K562 (cell line): ENCODE measurements around the gene G6PC3. TPM values are rescaled to one million over a fixed set of nuclear protein-coding genes. Genes with fewer than 3 reads are reported as not detected.

ENCODE experiments used
- CBFA2T2 ChIP-seq: fragments of 450-650 bp; conservative IDR thresholded peaks from 2 replicates; pipeline ENCODE4 v1.6.1; 2017; ENCODE audit warnings: mild to moderate bottlenecking
- CBX2 ChIP-seq: fragments of 200-600 bp; sonication (generic); IDR thresholded peaks from one replicate; pipeline ENCODE4 v1.6.1; 2012; ENCODE audit warnings: mild to moderate bottlenecking, low read length, inconsistent platforms; ENCODE audit not compliant: insufficient read depth, poor library complexity, severe bottlenecking
- CCNT2 ChIP-seq: IDR thresholded peaks from 2 replicates; pipeline ENCODE4 v1.6.1; 2011; ENCODE audit warnings: borderline replicate concordance, low read depth, mild to moderate bottlenecking, moderate library complexity, mixed read lengths, low read length; ENCODE audit not compliant: insufficient read length; ENCODE audit errors: extremely low read depth
- ETS2 ChIP-seq: IDR thresholded peaks from 2 replicates; pipeline ENCODE4 v1.6.1; 2016; ENCODE audit warnings: borderline replicate concordance, missing genetic modification characterization, mild to moderate bottlenecking, moderate library complexity, missing compliant biosample characterization; ENCODE audit not compliant: poor library complexity, severe bottlenecking
- ETV1 ChIP-seq: fragments of 450-650 bp; conservative IDR thresholded peaks from 2 replicates; pipeline ENCODE4 v1.6.1; 2016; ENCODE audit warnings: missing genetic modification characterization, control low read depth, low read depth, missing compliant biosample characterization
- FOXO4 ChIP-seq: fragments of 450-650 bp; formaldehyde crosslinking; IDR thresholded peaks from 2 replicates; pipeline ENCODE4 v1.4.0; 2020; ENCODE audit warnings: mild to moderate bottlenecking, moderate library complexity
- GABPB2 ChIP-seq: fragments of 250-450 bp; sonication (Bioruptor Pico); conservative IDR thresholded peaks from 2 replicates; pipeline ENCODE4 v1.5.1; 2021; ENCODE audit warnings: mild to moderate bottlenecking
- GTF2B ChIP-seq: IDR thresholded peaks from 2 replicates; pipeline ENCODE4 v1.6.1; 2011; ENCODE audit not compliant: insufficient read length; ENCODE audit errors: extremely low read depth
- HINFP ChIP-seq: fragments of 450-650 bp; conservative IDR thresholded peaks from 2 replicates; pipeline ENCODE4 v1.6.1; 2016; ENCODE audit warnings: missing genetic modification characterization, low read depth, mild to moderate bottlenecking, control low read depth, missing compliant biosample characterization
- KDM5B ChIP-seq: fragments of 200-600 bp; sonication (generic); IDR thresholded peaks from 2 replicates; pipeline ENCODE4 v1.6.1; 2012; ENCODE audit warnings: low read depth, mild to moderate bottlenecking, moderate library complexity, low read length, control low read depth, inconsistent platforms; ENCODE audit not compliant: insufficient replicate concordance
- MAX ChIP-seq: sonication (generic); formaldehyde crosslinking; IDR thresholded peaks from 2 replicates; pipeline ENCODE4 v1.9.0; 2022; ENCODE audit warnings: mild to moderate bottlenecking, missing genetic modification reagents
- NR2C2 ChIP-seq, 2 experiments: fragments of 200-800 bp in 1 of 2; sonication (Bioruptor generic) in 1 of 2; sonication (generic) in 1 of 2; formaldehyde crosslinking in 1 of 2; IDR thresholded peaks; 2 replicates each; pipeline versions ENCODE4 v1.6.1 to v1.8.0; 2016 to 2022; ENCODE audit warnings: mild to moderate bottlenecking in 1 of 2, missing compliant biosample characterization in 1 of 2, missing genetic modification characterization in 1 of 2, missing genetic modification reagents in 1 of 2
- POLR2AphosphoS2 ChIP-seq: IDR thresholded peaks from 2 replicates; pipeline ENCODE4 v1.6.1; 2012; ENCODE audit warnings: low read length, improper control_type of control experiment
- SMC3 ChIP-seq: conservative IDR thresholded peaks from 2 replicates; pipeline ENCODE4 v1.6.1; 2011; ENCODE audit warnings: low read depth, low read length, improper control_type of control experiment; ENCODE audit not compliant: insufficient read depth
- SNAPC5 ChIP-seq: fragments of 250-450 bp; sonication (Bioruptor Pico); IDR thresholded peaks from 2 replicates; pipeline ENCODE4 v1.8.0; 2021; ENCODE audit warnings: moderate library complexity, mild to moderate bottlenecking, inconsistent platforms
- STAT5A ChIP-seq: IDR thresholded peaks from 2 replicates; pipeline ENCODE4 v1.6.1; 2012; ENCODE audit warnings: low read length, inconsistent platforms, borderline replicate concordance
- ZBED1 ChIP-seq: IDR thresholded peaks from 2 replicates; pipeline ENCODE4 v1.6.1; 2014
- ZBTB2 ChIP-seq: fragments of 450-650 bp; IDR thresholded peaks from 2 replicates; pipeline ENCODE4 v1.6.1; 2016; ENCODE audit warnings: antibody characterized with exemption
- ZEB2 ChIP-seq: fragments of 450-650 bp; IDR thresholded peaks from 2 replicates; pipeline ENCODE4 v1.6.1; 2016
- ZNF133 ChIP-seq: fragments of 250-450 bp; sonication (Bioruptor Pico); IDR thresholded peaks from 2 replicates; pipeline ENCODE4 v1.4.0; 2020; ENCODE audit warnings: mild to moderate bottlenecking
- ZNF212 ChIP-seq: fragments of 450-650 bp; formaldehyde crosslinking; IDR thresholded peaks from 2 replicates; pipeline ENCODE4 v1.4.0; 2020; ENCODE audit warnings: mild to moderate bottlenecking
- ZNF253 ChIP-seq: fragments of 250-450 bp; sonication (Bioruptor Pico); conservative IDR thresholded peaks from 2 replicates; pipeline ENCODE4 v1.6.1; 2021; ENCODE audit warnings: mild to moderate bottlenecking
- polyA plus RNA-seq, 8 experiments: library from polyadenylated mRNA; depleted of rRNA in 4 of 8; stranded (reverse) in 5 of 8; unstranded in 3 of 8; fragments of >200 nt; fragmentation: Nextera tagmentation in 2 of 8; fragmentation: Illumina TruSeq in 1 of 8; extraction: Ambion mirVana in 2 of 8; extraction: Trizol in 1 of 8; gene quantifications; 2 replicates each; pipeline versions ENCODE4 v1.2.1 to v1.2.3, GENCODE V29; 2011 to 2014; ENCODE audit warnings: inconsistent platforms in 1 of 8, missing spikeins in 1 of 8
- total RNA-seq, 7 experiments: library from RNA; depleted of rRNA in 6 of 7; stranded (reverse); fragments of >200 nt in 6 of 7; fragmentation: Illumina TruSeq in 2 of 7; extraction: Trizol in 2 of 7; gene quantifications; 2 replicates each; pipeline versions ENCODE4 v1.2.1 to v1.2.3, GENCODE V29; 2011 to 2021; ENCODE audit warnings: low replicate concordance in 1 of 7

Gene G6PC3
- total and polyA plus RNA-seq, 9 of the 15 experiments (the other 6 are each of a cell fraction or from before 2014, with no cell fraction given) = 10.4 to 57.8 (median 31.1) TPM

- peak; percentile 19 for TF ChIP-seq KDM5B
- TF ChIP-seq ZNF133 = no peak
- no peak for TF ChIP-seq GTF2B
- TF ChIP-seq ZNF212 (CRISPR knock-in tag) = no peak
- no peak for TF ChIP-seq ETV1
- TF ChIP-seq MAX (CRISPR knock-in tag) = no peak; the same call in 1 of the 2 replicates
- no peak for TF ChIP-seq ZBTB2
- TF ChIP-seq CBX2 = no peak
- TF ChIP-seq SMC3 = no peak
- 0 out of 2 replicates have a peak, but pooled peaks have one; percentile 26 for TF ChIP-seq NR2C2 (CRISPR knock-in tag; IDR thresholded peaks at IDR 0.05)
- TF ChIP-seq NR2C2 (tag; IDR thresholded peaks at IDR 0.05) = no peak
- TF ChIP-seq SNAPC5 (CRISPR knock-in tag) = no peak
- no peak for TF ChIP-seq ZBED1
- no peak for TF ChIP-seq ZEB2
- TF ChIP-seq POLR2AphosphoS2 = no peak
- TF ChIP-seq GABPB2 = no peak
- TF ChIP-seq CCNT2 = peak; percentile 65
- TF ChIP-seq STAT5A = no peak
- TF ChIP-seq CBFA2T2 = peak; percentile 34; the same call in 1 of the 2 replicates
- no peak for TF ChIP-seq ETS2 (tag)
- TF ChIP-seq ZNF253 (CRISPR knock-in tag) = no peak
- no peak for TF ChIP-seq HINFP (tag)
- no peak for TF ChIP-seq FOXO4 (CRISPR knock-in tag)
These were observed 40.5 kb downstream of the G6PC3 start (continued) for GRCh38 chr17:44110823-44111633.
